ENCODE data around the gene MRTFB.

DNA sequence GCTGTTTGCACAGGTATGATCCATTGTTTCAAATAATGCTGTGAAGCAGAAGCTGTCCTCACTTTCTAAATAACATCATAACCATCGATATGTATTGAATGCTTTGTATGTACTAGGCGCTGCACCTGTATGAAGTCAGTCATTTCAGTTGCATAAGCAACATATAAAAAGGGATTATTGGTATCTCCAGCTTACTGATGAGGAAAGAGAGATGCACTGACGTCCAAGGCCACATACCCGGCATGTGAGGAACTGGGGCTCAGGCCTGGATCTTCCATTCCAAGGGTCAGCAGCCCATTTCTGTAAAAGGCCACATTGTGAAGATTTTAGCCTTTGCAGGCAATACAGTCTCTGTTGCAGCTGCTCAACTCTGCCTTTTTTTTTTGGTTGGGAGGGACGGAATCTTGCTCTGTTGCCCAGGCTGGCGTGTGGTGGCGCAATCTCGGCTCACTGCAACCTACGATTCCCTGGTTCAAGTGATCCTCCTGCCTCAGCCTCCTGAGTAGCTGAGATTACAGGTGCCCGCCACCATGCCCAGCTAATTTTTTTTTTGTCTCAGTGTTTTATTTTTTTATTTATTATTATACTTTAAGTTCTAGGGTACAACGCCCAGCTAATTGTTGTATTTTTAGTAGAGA, 244.7 kb downstream of the MRTFB start:
- TF ChIP-seq POLR2A (IDR thresholded peaks at IDR 0.05; ENCODE audit: low read length) (no peak), GATA1 (IDR thresholded peaks at IDR 0.05; ENCODE audit: low read depth, low read length) (no peak)

Data from erythroblast (primary cell).